Ovary (tissue), 9 donors: ENCODE measurements around the gene SYT11. TPM values are rescaled to one million over a fixed set of nuclear protein-coding genes. Genes with fewer than 3 reads are reported as not detected.

ENCODE experiments used
- DNase-seq, 5 donors: peaks; one replicate each; pipeline ENCODE4 v3.0.0-alpha.2; 2019 to 2020
- H3K27ac ChIP-seq, 2 donors: fragments of 200-600 bp; one replicate each; pipeline versions ENCODE4 v1.5.1 to v1.8.0; 2019 to 2022
- H3K27me3 ChIP-seq: fragments of 200-600 bp; one replicate; pipeline ENCODE4 v1.8.0; 2022
- H3K36me3 ChIP-seq: fragments of 200-600 bp; sonication (generic); one replicate; pipeline ENCODE4 v1.5.1; 2019
- H3K4me1 ChIP-seq: one replicate; pipeline ENCODE4 v1.8.1; 2013; ENCODE audit warnings: mild to moderate bottlenecking, moderate library complexity; ENCODE audit not compliant: insufficient read depth
- H3K4me3 ChIP-seq: fragments of 200-600 bp; sonication (generic); one replicate; pipeline ENCODE4 v1.5.1; 2017
- H3K9me3 ChIP-seq, 2 donors: fragments of 200-600 bp in 1 of 2; sonication (generic) in 1 of 2; one replicate each; pipeline versions ENCODE4 v1.5.1 to v1.8.1; 2013 to 2019; ENCODE audit warnings: mild to moderate bottlenecking in 1 of 2, moderate library complexity in 1 of 2
- EP300 ChIP-seq: sonication (generic); formaldehyde crosslinking; IDR thresholded peaks from one replicate; pipeline ENCODE4 v1.6.1; 2017; ENCODE audit warnings: antibody characterized with exemption
- POLR2A ChIP-seq: fragments of 450-650 bp; IDR thresholded peaks from one replicate; pipeline ENCODE4 v1.6.1; 2017; ENCODE audit warnings: antibody characterized with exemption, mild to moderate bottlenecking, moderate library complexity
- WGBS, 3 donors: extraction: QIAGEN DNeasy Blood & Tissue Kit in 1 of 3; methylation state at CpG; one replicate each; pipeline versions ENCODE4 v1.1.5 to v1.1.7; 2013 to 2017; 5-methylcytosine and 5-hydroxymethylcytosine counted together
- intact Hi-C, 4 donors: fragments of 100-400 bp; cut with DNase I; formaldehyde crosslinking; loops; one replicate each; pipeline versions ENCODE4 v1.11.0 to v1.15.1; 2022 to 2023
- polyA plus RNA-seq, 2 donors: library from polyadenylated mRNA; stranded (reverse); fragments of 200-250 nt in 1 of 2; fragments of 350-450 nt in 1 of 2; fragmentation: Illumina TruSeq in 1 of 2; extraction: RNeasy Lipid Tissue Mini Kit (QIAGEN cat#74804) in 1 of 2; gene quantifications; one replicate each; pipeline ENCODE4 v1.2.3, GENCODE V29; 2013 to 2014
- total RNA-seq, 7 donors: library from RNA; depleted of rRNA in 2 of 7; stranded (reverse); fragments of >200 nt in 2 of 7; fragmentation: NEBNext Ultra II Directional in 3 of 7; extraction: Animal tissue kit (Norgen Biotek cat#: 25700) in 3 of 7; gene quantifications; one replicate each; pipeline versions ENCODE4 v1.1.0 to v1.2.4, GENCODE V29; 2016 to 2023
- TF ChIP-seq, protein P1 (sequence below), 3 donors: fragments of 450-650 bp in 2 of 3; fragments of 200-600 bp in 1 of 3; IDR thresholded peaks; one replicate each; pipeline versions ENCODE4 v1.5.1 to v1.8.0; 2016 to 2022; ENCODE audit warnings: antibody characterized with exemption in 3 of 3, mild to moderate bottlenecking in 1 of 3
- donor health status: DM: no; HTN: no; CAD: no; lungs with moderate emphysema.
- donor health status: DM: no; HTN: no; CAD: no.
- donor health status: Bipolar disorder and iron deficiency.
- donor health status: DM: yes; HTN: yes; CAD: no.
- donor health status: DM: no; HTN: no; CAD: no.
- donor health status: DM: yes; HTN: yes; CAD: no.

The SYT11 gene
- total and polyA plus RNA-seq, 9 donors, result 10.1 to 48.9 (median 19.7) TPM

DNA sequence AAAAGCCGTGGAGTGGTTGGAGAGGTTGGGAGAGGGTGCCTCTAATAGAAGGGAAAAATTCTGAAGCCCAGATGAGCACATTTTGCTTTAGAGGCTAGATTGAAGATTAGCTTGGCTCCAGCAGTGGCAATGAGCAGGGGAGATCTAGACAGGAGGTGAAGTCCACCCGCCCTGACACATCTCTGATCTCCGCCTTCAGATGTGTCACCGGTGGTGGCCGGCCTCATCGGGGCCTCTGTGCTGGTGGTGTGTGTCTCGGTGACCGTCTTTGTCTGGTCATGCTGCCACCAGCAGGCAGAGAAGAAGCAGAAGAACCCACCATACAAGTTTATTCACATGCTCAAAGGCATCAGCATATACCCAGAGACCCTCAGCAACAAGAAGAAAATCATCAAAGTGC, 8.4 kb downstream of the SYT11 start:
- intact Hi-C loops, result no loop called here
- H3K36me3 ChIP-seq, result no peaks in the 10 kb centered on the region
- H3K4me3 ChIP-seq, result no peak overlapping the region
- no peak for DNase-seq
- TF ChIP-seq EP300 (no peak), POLR2A (no peak)
- TF ChIP-seq, protein P1, sequence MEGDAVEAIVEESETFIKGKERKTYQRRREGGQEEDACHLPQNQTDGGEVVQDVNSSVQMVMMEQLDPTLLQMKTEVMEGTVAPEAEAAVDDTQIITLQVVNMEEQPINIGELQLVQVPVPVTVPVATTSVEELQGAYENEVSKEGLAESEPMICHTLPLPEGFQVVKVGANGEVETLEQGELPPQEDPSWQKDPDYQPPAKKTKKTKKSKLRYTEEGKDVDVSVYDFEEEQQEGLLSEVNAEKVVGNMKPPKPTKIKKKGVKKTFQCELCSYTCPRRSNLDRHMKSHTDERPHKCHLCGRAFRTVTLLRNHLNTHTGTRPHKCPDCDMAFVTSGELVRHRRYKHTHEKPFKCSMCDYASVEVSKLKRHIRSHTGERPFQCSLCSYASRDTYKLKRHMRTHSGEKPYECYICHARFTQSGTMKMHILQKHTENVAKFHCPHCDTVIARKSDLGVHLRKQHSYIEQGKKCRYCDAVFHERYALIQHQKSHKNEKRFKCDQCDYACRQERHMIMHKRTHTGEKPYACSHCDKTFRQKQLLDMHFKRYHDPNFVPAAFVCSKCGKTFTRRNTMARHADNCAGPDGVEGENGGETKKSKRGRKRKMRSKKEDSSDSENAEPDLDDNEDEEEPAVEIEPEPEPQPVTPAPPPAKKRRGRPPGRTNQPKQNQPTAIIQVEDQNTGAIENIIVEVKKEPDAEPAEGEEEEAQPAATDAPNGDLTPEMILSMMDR (IDR thresholded peaks at IDR 0.05), result no peak
- H3K27ac ChIP-seq, result no peak overlapping the region
- no peaks in the 10 kb centered on the region for H3K4me1 ChIP-seq
- H3K27me3 ChIP-seq, result no peaks in the 10 kb centered on the region
- no peaks in the 10 kb centered on the region for H3K9me3 ChIP-seq
- WGBS, 3 donors, result 93 to 96% (median 96%) methylated on average over 8 of the region's 8 CpGs

DNA sequence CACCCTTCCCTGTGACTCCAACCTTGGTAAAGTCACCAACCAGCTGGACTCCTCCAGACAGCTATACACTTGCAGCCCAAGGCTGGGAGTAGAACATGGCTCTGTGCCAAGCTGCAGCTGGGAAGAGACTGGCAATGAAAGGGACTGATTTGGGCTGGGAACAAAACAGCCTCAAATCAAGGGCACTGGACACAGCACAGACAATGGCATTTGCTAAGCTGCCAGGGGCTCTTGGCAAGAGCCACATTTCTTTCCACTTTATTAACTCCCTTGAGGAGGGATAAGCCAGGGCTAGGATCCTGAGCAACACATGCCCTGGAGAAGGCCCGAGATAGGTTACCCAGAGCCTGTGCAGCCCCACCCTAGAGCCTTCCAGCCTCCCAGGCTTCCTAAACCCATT, 12.0 kb downstream of the SYT11 start:
- DNase-seq, result peak; percentile 37 to 60 (median 46)
- Histone ChIP-seq H3K27me3 (no peaks in the 10 kb centered on the region), H3K4me1 (no peaks in the 10 kb centered on the region), H3K27ac (no peak overlapping the region), H3K9me3 (no peaks in the 10 kb centered on the region), H3K4me3 (no peak overlapping the region), H3K36me3 (no peaks in the 10 kb centered on the region)
- 42 to 65% (median 50%) methylated on average over 1 of the region's 1 CpG for WGBS, 3 donors
- intact Hi-C loops, result no loop called here
- TF ChIP-seq, protein P1 (IDR thresholded peaks at IDR 0.05), result no peak
- TF ChIP-seq EP300 (no peak), POLR2A (no peak)

DNA sequence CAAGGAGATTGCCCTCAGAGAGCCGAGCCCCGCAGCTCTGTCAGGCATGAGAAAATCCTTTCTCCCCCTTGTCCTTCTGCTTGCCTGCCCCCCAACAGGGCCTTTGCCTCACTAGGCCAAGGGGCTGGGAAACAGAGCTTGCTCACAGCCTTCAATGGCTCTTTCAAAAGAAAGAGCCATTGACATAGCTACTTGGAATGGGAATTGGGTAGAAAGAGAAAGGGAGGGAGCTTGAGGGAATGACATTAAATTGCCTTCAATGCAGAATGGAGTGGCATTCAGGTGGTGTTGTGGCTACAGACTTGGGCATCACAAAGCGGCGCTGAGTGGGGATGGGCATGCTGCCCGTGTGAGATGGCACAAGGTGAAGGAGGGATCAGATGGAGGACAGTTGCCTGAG, 13.2 kb downstream of the SYT11 start:
- Histone ChIP-seq H3K27me3 (no peaks in the 10 kb centered on the region), H3K27ac (no peak overlapping the region), H3K4me1 (no peaks in the 10 kb centered on the region)

DNA sequence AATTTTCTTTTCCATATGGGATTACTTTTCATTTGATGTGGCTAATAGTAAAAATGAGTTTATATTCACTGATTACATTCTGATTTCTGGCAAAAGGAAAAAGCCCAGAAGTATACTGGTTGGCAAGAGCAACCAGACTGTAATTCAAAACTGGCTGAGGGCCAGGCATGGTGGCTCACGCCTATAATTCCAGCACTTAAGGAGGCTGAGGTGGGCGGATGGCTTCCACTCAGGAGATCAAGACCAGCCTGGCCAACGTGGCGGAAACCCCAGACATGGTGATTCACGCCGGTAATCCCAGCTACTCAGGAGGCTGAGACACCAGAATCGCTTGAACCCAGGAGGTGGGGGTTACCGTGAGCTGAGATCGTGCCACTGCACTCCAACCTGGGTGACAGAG, 14.5 kb downstream of the SYT11 start:
- WGBS, 3 donors, result 83 to 87% (median 85%) methylated on average over 9 of the region's 9 CpGs
- DNase-seq, result no peak
- Histone ChIP-seq H3K36me3 (no peaks in the 10 kb centered on the region), H3K4me3 (no peak overlapping the region), H3K27ac (no peak overlapping the region), H3K4me1 (no peaks in the 10 kb centered on the region), H3K9me3 (no peaks in the 10 kb centered on the region), H3K27me3 (no peaks in the 10 kb centered on the region)
- TF ChIP-seq EP300, result no peak
- TF ChIP-seq, protein P1 (IDR thresholded peaks at IDR 0.05), result no peak
- TF ChIP-seq POLR2A, result no peak
- intact Hi-C loops, result no loop called here

More for the DNA sequence above, 13.2 kb downstream of the SYT11 start:
- intact Hi-C loops, result no loop called here
- Histone ChIP-seq H3K36me3 (no peaks in the 10 kb centered on the region), H3K9me3 (no peaks in the 10 kb centered on the region), H3K4me3 (no peak overlapping the region)
- TF ChIP-seq EP300 (no peak), POLR2A (no peak)
- TF ChIP-seq, protein P1 (IDR thresholded peaks at IDR 0.05), result no peak
- no peak for DNase-seq
- WGBS, 3 donors, result 91 to 95% (median 95%) methylated on average over 5 of the region's 5 CpGs
